Fibroblast of lung (primary cell): Measurements from ENCODE around the gene SGK2. TPM values are rescaled to one million over a fixed set of nuclear protein-coding genes. Genes with fewer than 3 reads are reported as not detected.

Experiments
- DNase-seq, 2 donors: peaks; one replicate each; pipeline versions ENCODE4 v3.0.0 to v3.0.0-alpha.2; 2010; ENCODE audit warnings: low read depth in 2 of 2
- H2AFZ ChIP-seq: 2 replicates; pipeline ENCODE4 v1.5.1; 2012; ENCODE audit warnings: low read length, control low read depth, inconsistent platforms
- H3K27ac ChIP-seq: 2 replicates; pipeline ENCODE4 v1.5.1; 2011; ENCODE audit warnings: low read length, control low read depth; ENCODE audit not compliant: insufficient read depth
- H3K27me3 ChIP-seq: 2 replicates; pipeline ENCODE4 v1.5.1; 2011; ENCODE audit warnings: mild to moderate bottlenecking, low read length; ENCODE audit not compliant: control insufficient read depth, insufficient read depth
- H3K36me3 ChIP-seq: 2 replicates; pipeline ENCODE4 v1.5.1; 2011; ENCODE audit warnings: low read length; ENCODE audit not compliant: control insufficient read depth, insufficient read depth
- H3K4me1 ChIP-seq: 2 replicates; pipeline ENCODE4 v1.5.1; 2011; ENCODE audit warnings: low read length; ENCODE audit not compliant: control insufficient read depth, insufficient read depth; ENCODE audit errors: extremely low read depth
- H3K4me2 ChIP-seq: 2 replicates; pipeline ENCODE4 v1.5.1; 2011; ENCODE audit warnings: low read length, control low read depth; ENCODE audit not compliant: insufficient read depth; ENCODE audit errors: extremely low read depth
- H3K4me3 ChIP-seq, 4 experiments: fragments of 200-600 bp in 1 of 4; sonication (generic) in 1 of 4; replicated peaks in 1 of 4; 2 replicates each; pipeline ENCODE4 v1.5.1; 2011 to 2016; ENCODE audit warnings: low read length in 4 of 4, low read depth in 3 of 4, mild to moderate bottlenecking in 3 of 4, control low read depth in 2 of 4, inconsistent platforms in 1 of 4, mixed read lengths in 1 of 4; ENCODE audit not compliant: insufficient read depth in 1 of 4; ENCODE audit errors: control extremely low read depth in 1 of 4
- H3K79me2 ChIP-seq: 2 replicates; pipeline ENCODE4 v1.5.1; 2012; ENCODE audit warnings: mild to moderate bottlenecking, low read length, inconsistent platforms; ENCODE audit not compliant: control insufficient read depth, insufficient read depth
- H3K9ac ChIP-seq: 2 replicates; pipeline ENCODE4 v1.5.1; 2011; ENCODE audit warnings: mild to moderate bottlenecking, low read length, control low read depth; ENCODE audit not compliant: insufficient read depth
- H3K9me3 ChIP-seq: 2 replicates; pipeline ENCODE4 v1.5.1; 2012; ENCODE audit warnings: low read depth, low read length; ENCODE audit not compliant: control insufficient read depth, insufficient read depth
- H4K20me1 ChIP-seq: 2 replicates; pipeline ENCODE4 v1.5.1; 2011; ENCODE audit warnings: low read length; ENCODE audit not compliant: control insufficient read depth, insufficient read depth; ENCODE audit errors: extremely low read depth
- CTCF ChIP-seq, 2 donors: IDR thresholded peaks in 1 of 2; conservative IDR thresholded peaks in 1 of 2; 1 replicate in 1 of 2; 2 replicates in 1 of 2; pipeline ENCODE4 v1.5.1; 2011 to 2012; ENCODE audit warnings: low read length in 2 of 2, control low read depth in 1 of 2, inconsistent platforms in 1 of 2, low read depth in 1 of 2, mild to moderate bottlenecking in 1 of 2
- EZH2 ChIP-seq: IDR thresholded peaks from 2 replicates; pipeline ENCODE4 v1.5.1; 2012; ENCODE audit warnings: low read length, control low read depth, mild to moderate bottlenecking; ENCODE audit errors: missing control alignments
- polyA plus RNA-seq, 2 donors: library from polyadenylated mRNA; depleted of rRNA in 1 of 2; stranded (reverse) in 1 of 2; unstranded in 1 of 2; fragments of >200 nt; gene quantifications; 2 replicates each; pipeline ENCODE4 v1.2.1, GENCODE V29; 2011 to 2012; ENCODE audit warnings: missing spikeins in 1 of 2
- total RNA-seq: library from RNA; depleted of rRNA; stranded (reverse); fragments of >200 nt; gene quantifications from 2 replicates; pipeline ENCODE4 v1.2.1, GENCODE V29; 2014

The SGK2 gene
- total and polyA plus RNA-seq, 2 donors (not counting 1 experiment from before 2014, with no cell fraction given): 0.05 to 0.66 TPM

DNA sequence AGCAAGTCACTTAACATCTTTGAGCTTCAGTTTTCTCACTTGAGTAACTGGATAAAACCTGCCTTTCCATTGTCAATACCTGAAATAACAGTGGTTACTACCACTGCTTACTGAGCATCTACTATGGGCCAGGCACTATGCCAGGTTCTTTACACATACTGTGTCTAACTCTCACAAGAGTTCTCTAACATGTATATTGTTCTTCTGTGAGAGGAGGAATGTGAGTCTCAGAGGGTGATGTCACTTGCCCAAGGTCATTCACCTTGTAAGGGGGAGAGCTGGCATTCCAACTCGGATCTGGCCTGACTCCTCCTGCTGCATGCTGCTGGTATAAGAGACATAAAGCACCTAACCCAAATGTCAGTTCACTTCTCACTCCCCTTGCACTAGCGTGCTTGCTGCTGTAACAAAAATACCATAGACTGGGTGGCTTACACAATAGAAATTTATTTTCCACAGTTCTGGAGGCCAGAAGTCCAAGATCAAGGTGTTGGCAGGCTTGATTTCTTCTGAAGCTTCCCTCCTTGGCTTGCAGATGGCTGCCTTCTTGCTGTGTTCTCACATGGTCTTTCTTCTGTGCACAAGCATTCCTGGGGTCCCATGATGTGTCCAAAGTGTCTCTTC lies 21.9 kb upstream of the SGK2 start:
- Histone ChIP-seq H3K4me2 (no peak overlapping the region), H3K27ac (no peak overlapping the region), H3K4me1 (no peaks in the 10 kb centered on the region), H4K20me1 (no peaks in the 10 kb centered on the region), H3K4me3 (no peak overlapping the region), H2AFZ (no peak overlapping the region), H3K79me2 (no peaks in the 10 kb centered on the region), H3K27me3 (no peaks in the 10 kb centered on the region), H3K36me3 (no peaks in the 10 kb centered on the region), H3K9ac (no peak overlapping the region), H3K9me3 (no peaks in the 10 kb centered on the region)
- TF ChIP-seq EZH2 (no peak), CTCF (conservative IDR thresholded peaks at IDR 0.05 in 1 of 2, IDR thresholded peaks at IDR 0.05 in 1 of 2; ENCODE audit: low read depth in 1 of 2, low read length in 2 of 2) (no peak)
- DNase-seq: no peak

DNA sequence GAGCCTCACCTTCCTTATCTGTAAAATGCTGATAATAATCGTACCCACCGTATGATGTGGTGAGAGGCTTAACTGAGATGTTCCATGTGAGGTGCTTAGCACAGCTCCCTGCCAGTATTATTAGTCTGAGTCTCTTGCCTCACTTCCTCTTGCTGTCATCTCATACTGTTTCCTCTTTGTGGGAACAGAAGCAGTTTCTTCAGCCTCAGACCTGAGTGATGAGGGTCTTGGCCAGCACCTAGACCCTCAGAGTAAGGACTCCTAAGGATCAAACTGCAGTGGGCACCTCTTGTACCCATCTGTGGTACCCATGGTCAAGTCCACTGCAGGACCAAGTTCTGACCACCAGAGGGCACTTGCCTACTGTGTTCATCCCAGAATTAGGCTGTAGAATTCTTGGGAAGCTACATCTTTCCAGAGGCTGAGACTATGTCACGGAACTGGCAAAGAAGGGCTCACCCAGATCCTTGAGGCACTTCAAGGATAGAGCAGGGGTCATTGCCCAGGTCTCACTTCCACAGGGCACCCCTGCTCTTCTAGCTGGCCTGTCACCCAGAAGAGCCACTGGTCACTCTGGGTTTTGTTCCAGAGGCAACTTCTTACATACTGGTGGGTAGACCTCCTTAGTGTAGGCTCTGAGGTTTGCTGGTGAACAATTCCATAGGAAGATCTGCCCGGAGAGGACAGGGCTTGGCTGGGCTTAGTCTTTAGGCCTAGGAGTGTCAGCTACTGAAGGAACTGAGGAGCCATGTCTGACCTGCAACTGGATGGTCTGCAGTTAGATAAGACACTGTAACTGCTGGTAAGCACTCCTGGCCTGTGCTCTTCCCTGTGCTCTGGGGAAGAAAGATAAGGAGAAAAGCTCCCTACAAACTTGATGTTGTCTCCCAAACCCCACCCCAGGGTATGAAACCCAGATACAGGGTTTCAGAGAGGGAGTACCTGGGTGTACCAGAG lies 20.6 kb upstream of the SGK2 start:
- DNase-seq: peak; percentile 42 to 74
- Histone ChIP-seq H3K9me3 (no peaks in the 10 kb centered on the region), H3K27ac (no peak overlapping the region), H3K4me2 (no peak overlapping the region), H2AFZ (no peak overlapping the region), H3K4me1 (no peaks in the 10 kb centered on the region), H3K36me3 (no peaks in the 10 kb centered on the region), H3K79me2 (no peaks in the 10 kb centered on the region), H4K20me1 (no peaks in the 10 kb centered on the region), H3K9ac (no peak overlapping the region), H3K4me3 (no peak overlapping the region), H3K27me3 (no peaks in the 10 kb centered on the region)
- TF ChIP-seq EZH2: no peak
- peak; percentile 85 to 99 for TF ChIP-seq CTCF (conservative IDR thresholded peaks at IDR 0.05 in 1 of 2, IDR thresholded peaks at IDR 0.05 in 1 of 2; ENCODE audit: low read depth in 1 of 2, low read length in 2 of 2)

DNA sequence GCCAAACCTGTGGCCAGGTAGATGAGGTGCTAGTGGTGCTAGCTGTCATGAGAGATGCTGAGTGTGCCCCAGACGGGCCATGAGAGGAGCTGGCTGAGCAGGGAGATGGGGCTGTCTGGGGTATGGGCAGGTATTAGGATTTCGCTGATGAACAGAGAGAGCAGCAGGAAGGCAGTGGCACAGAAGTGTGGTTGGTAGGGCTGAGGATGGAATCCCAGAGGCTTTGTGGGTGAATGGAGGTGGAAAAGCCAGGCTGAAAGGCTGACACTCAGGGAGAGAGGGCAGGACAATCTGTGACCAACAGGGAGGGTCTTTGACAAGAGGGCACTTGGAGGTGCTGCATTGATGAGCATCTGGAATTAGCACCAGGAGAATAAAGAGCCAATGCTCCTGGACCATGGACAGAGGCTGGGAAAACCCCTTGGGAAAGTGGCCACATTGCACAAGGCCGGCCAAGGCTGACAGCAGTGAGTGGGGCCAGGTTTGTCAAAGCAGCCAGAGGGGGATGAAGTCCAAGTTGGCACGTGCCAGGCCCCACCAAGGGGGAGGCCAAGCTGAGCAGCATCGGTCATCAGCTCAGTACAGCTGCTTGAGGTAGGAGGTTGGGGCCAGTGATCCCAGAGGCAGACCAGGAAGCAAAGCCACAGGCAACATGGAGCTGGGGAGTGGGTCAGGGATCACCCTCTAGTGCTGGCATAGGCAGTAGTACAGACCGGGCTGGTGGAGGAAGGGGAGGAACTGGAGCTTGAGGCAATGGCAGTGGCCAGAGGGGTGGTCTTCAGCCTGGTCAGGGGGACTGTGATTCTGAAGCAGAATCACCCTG lies 19.7 kb upstream of the SGK2 start:
- Histone ChIP-seq H3K4me2 (no peak overlapping the region), H3K79me2 (no peaks in the 10 kb centered on the region), H3K9ac (no peak overlapping the region), H3K27ac (no peak overlapping the region), H3K9me3 (no peaks in the 10 kb centered on the region), H3K4me1 (no peaks in the 10 kb centered on the region), H3K4me3 (no peak overlapping the region), H4K20me1 (no peaks in the 10 kb centered on the region), H3K27me3 (no peaks in the 10 kb centered on the region), H3K36me3 (no peaks in the 10 kb centered on the region), H2AFZ (no peak overlapping the region)
- no peak for TF ChIP-seq EZH2
- no peak for TF ChIP-seq CTCF (conservative IDR thresholded peaks at IDR 0.05 in 1 of 2, IDR thresholded peaks at IDR 0.05 in 1 of 2; ENCODE audit: low read depth in 1 of 2, low read length in 2 of 2)
- DNase-seq: no peak
